ENCODE results near the gene CWC27.
A peak's percentile ranks its signal among the peaks of the same experiment; 100 is the strongest.

CWC27 gene

GRCh38 chr5:64790210-64790609 is 21.5 kb downstream of the CWC27 start:
- POLR2A ChIA-PET: no interaction called here
- no peak for DNase-seq (ENCODE audit: extremely low spot score)
- CTCF ChIA-PET: no interaction called here
- TF ChIP-seq L3MBTL2 (conservative IDR thresholded peaks at IDR 0.05) (no peak), PKNOX1 (IDR thresholded peaks at IDR 0.05) (peak; percentile 37; the same call in 1 of the 2 replicates)

GRCh38 chr5:64792469-64792868 is 23.7 kb downstream of the CWC27 start:
- DNase-seq (ENCODE audit: extremely low spot score): no peak
- TF ChIP-seq ARNT (IDR thresholded peaks at IDR 0.05): no peak
- no peak for TF ChIP-seq BHLHE40 (IDR thresholded peaks at IDR 0.05; ENCODE audit: borderline replicate concordance)
- TF ChIP-seq PKNOX1 (IDR thresholded peaks at IDR 0.05): no peak
- TF ChIP-seq L3MBTL2 (conservative IDR thresholded peaks at IDR 0.05): no peak
- no peak for TF ChIP-seq FOXK2 (IDR thresholded peaks at IDR 0.05)
- TF ChIP-seq SP1 (IDR thresholded peaks at IDR 0.05): no peak
- no peak for TF ChIP-seq FOXM1 (IDR thresholded peaks at IDR 0.05; ENCODE audit: borderline replicate concordance)
- no peak for TF ChIP-seq CTBP1 (IDR thresholded peaks at IDR 0.05; ENCODE audit: borderline replicate concordance)
- TF ChIP-seq TARDBP (IDR thresholded peaks at IDR 0.05): no peak
- no peak for TF ChIP-seq SUZ12 (IDR thresholded peaks at IDR 0.05)
- no peak for TF ChIP-seq HDGF (IDR thresholded peaks at IDR 0.05; ENCODE audit: borderline replicate concordance)
- no peak for TF ChIP-seq ELF4 (IDR thresholded peaks at IDR 0.05)
- ChIA-PET POLR2A (no interaction called here), CTCF (no interaction called here)

- no peak for DNase-seq (ENCODE audit: extremely low spot score)
- no peak for TF ChIP-seq PKNOX1 (IDR thresholded peaks at IDR 0.05)
- TF ChIP-seq SP1 (IDR thresholded peaks at IDR 0.05): no peak
- TF ChIP-seq ZNF384 (IDR thresholded peaks at IDR 0.05): no peak
- TF ChIP-seq L3MBTL2 (conservative IDR thresholded peaks at IDR 0.05): no peak
- TF ChIP-seq ARNT (IDR thresholded peaks at IDR 0.05): no peak
- no peak for TF ChIP-seq FOXA1 (IDR thresholded peaks at IDR 0.05)
- TF ChIP-seq SUZ12 (IDR thresholded peaks at IDR 0.05): no peak
- TF ChIP-seq LEF1 (IDR thresholded peaks at IDR 0.05; ENCODE audit: borderline replicate concordance): no peak
- no peak for TF ChIP-seq FOXK2 (IDR thresholded peaks at IDR 0.05)
- ChIA-PET POLR2A (interaction anchor here (0.7 kb wide), 1 partner anchor 104 kb away, joined by 4 read pairs; the partner anchor contains the start of gene SHISAL2B), CTCF (interaction anchor here (0.6 to 1.6 kb wide), 2 partner anchors 158 to 271 kb away, joined by 3 to 4 read pairs; no protein-coding TSS in a partner anchor)
Observed at GRCh38 chr5:64794053-64794770, 25.5 kb downstream of the CWC27 start.

- no peak for TF ChIP-seq CTBP1 (IDR thresholded peaks at IDR 0.05; ENCODE audit: borderline replicate concordance)
- TF ChIP-seq HDGF (IDR thresholded peaks at IDR 0.05; ENCODE audit: borderline replicate concordance): no peak
- no peak for TF ChIP-seq FOXM1 (IDR thresholded peaks at IDR 0.05; ENCODE audit: borderline replicate concordance)
- no peak for TF ChIP-seq LEF1 (IDR thresholded peaks at IDR 0.05; ENCODE audit: borderline replicate concordance)
- no peak for TF ChIP-seq FOXA1 (IDR thresholded peaks at IDR 0.05)
- TF ChIP-seq ARNT (IDR thresholded peaks at IDR 0.05): no peak
- DNase-seq (ENCODE audit: extremely low spot score): no peak
- ChIA-PET CTCF (no interaction called here), POLR2A (no interaction called here)
Observed at GRCh38 chr5:64796301-64796700, 27.6 kb downstream of the CWC27 start.

GRCh38 chr5:64800926-64801325 is 32.2 kb downstream of the CWC27 start:
- ChIA-PET CTCF (no interaction called here), POLR2A (no interaction called here)
- TF ChIP-seq PKNOX1 (IDR thresholded peaks at IDR 0.05) (no peak), FOXA1 (IDR thresholded peaks at IDR 0.05) (no peak), SP1 (IDR thresholded peaks at IDR 0.05) (no peak), ZNF384 (IDR thresholded peaks at IDR 0.05) (no peak), SUZ12 (IDR thresholded peaks at IDR 0.05) (no peak), ARNT (IDR thresholded peaks at IDR 0.05) (no peak), HDGF (IDR thresholded peaks at IDR 0.05; ENCODE audit: borderline replicate concordance) (no peak), BHLHE40 (IDR thresholded peaks at IDR 0.05; ENCODE audit: borderline replicate concordance) (no peak), LEF1 (IDR thresholded peaks at IDR 0.05; ENCODE audit: borderline replicate concordance) (no peak), FOXK2 (IDR thresholded peaks at IDR 0.05) (no peak), NFRKB (IDR thresholded peaks at IDR 0.05) (no peak), CTBP1 (IDR thresholded peaks at IDR 0.05; ENCODE audit: borderline replicate concordance) (no peak), TARDBP (IDR thresholded peaks at IDR 0.05) (no peak), FOXM1 (IDR thresholded peaks at IDR 0.05; ENCODE audit: borderline replicate concordance) (no peak)
- no peak for DNase-seq (ENCODE audit: extremely low spot score)

GRCh38 chr5:64806537-64806936 is 37.8 kb downstream of the CWC27 start:
- DNase-seq (ENCODE audit: extremely low spot score): no peak
- TF ChIP-seq FOXK2 (IDR thresholded peaks at IDR 0.05) (no peak), FOXM1 (IDR thresholded peaks at IDR 0.05; ENCODE audit: borderline replicate concordance) (no peak), ELF4 (IDR thresholded peaks at IDR 0.05) (no peak), BHLHE40 (IDR thresholded peaks at IDR 0.05; ENCODE audit: borderline replicate concordance) (no peak), PKNOX1 (IDR thresholded peaks at IDR 0.05) (no peak), ZNF384 (IDR thresholded peaks at IDR 0.05) (no peak), HDGF (IDR thresholded peaks at IDR 0.05; ENCODE audit: borderline replicate concordance) (no peak), NFRKB (IDR thresholded peaks at IDR 0.05) (no peak), TARDBP (IDR thresholded peaks at IDR 0.05) (no peak), L3MBTL2 (conservative IDR thresholded peaks at IDR 0.05) (no peak), ARNT (IDR thresholded peaks at IDR 0.05) (no peak), CTBP1 (IDR thresholded peaks at IDR 0.05; ENCODE audit: borderline replicate concordance) (no peak), LEF1 (IDR thresholded peaks at IDR 0.05; ENCODE audit: borderline replicate concordance) (no peak), SUZ12 (IDR thresholded peaks at IDR 0.05) (no peak), SP1 (IDR thresholded peaks at IDR 0.05) (no peak), FOXA1 (IDR thresholded peaks at IDR 0.05) (no peak)
- ChIA-PET CTCF (no interaction called here), POLR2A (no interaction called here)

Measured in HEK293T (cell line).